DND-41 (cell line): ENCODE measurements around the gene ESRRA.

Experiments
- ATAC-seq: fragments of 200-7000 bp; cut with Tn5 transposase; 3 replicates; pipeline ENCODE4 v1.9.1; 2021; ENCODE audit warnings: low read depth; ENCODE audit not compliant: insufficient read depth
- DNase-seq: peaks from one replicate; pipeline ENCODE4 v3.0.0-alpha.2; 2020
- H2AFZ ChIP-seq: 2 replicates; pipeline ENCODE4 v1.6.0; 2012; ENCODE audit warnings: low read depth, low read length
- H3K27ac ChIP-seq: 2 replicates; pipeline ENCODE4 v1.5.1; 2012; ENCODE audit warnings: low read length, inconsistent platforms
- H3K27me3 ChIP-seq: fragments of 200-600 bp; sonication (generic); 2 replicates; pipeline ENCODE4 v1.6.0; 2012; ENCODE audit warnings: low read length, mild to moderate bottlenecking, inconsistent platforms; ENCODE audit not compliant: insufficient read depth, poor library complexity
- H3K36me3 ChIP-seq: 2 replicates; pipeline ENCODE4 v1.5.1; 2012; ENCODE audit warnings: low read length, inconsistent platforms; ENCODE audit not compliant: insufficient read depth
- H3K4me1 ChIP-seq: 2 replicates; pipeline ENCODE4 v1.5.1; 2012; ENCODE audit warnings: mild to moderate bottlenecking, low read length; ENCODE audit not compliant: insufficient read depth
- H3K4me2 ChIP-seq: 2 replicates; pipeline ENCODE4 v1.6.0; 2012; ENCODE audit warnings: mild to moderate bottlenecking, moderate library complexity, low read length, inconsistent platforms; ENCODE audit not compliant: insufficient read depth
- H3K4me3 ChIP-seq, 2 experiments: fragments of 200-600 bp in 1 of 2; shearing (Covaris generic) in 1 of 2; 2 replicates each; pipeline ENCODE4 v1.5.1; 2012 to 2016; ENCODE audit warnings: inconsistent platforms in 2 of 2, low read length in 2 of 2, mild to moderate bottlenecking in 2 of 2, low read depth in 1 of 2, moderate library complexity in 1 of 2
- H3K79me2 ChIP-seq: 2 replicates; pipeline ENCODE4 v1.6.0; 2012; ENCODE audit warnings: low read length, inconsistent platforms; ENCODE audit not compliant: insufficient read depth
- H3K9ac ChIP-seq: 2 replicates; pipeline ENCODE4 v1.6.0; 2012; ENCODE audit warnings: low read depth, mild to moderate bottlenecking, inconsistent platforms, low read length, moderate library complexity
- H3K9me3 ChIP-seq: 2 replicates; pipeline ENCODE4 v1.5.1; 2012; ENCODE audit warnings: low read length, moderate library complexity, mild to moderate bottlenecking, inconsistent platforms; ENCODE audit not compliant: insufficient read depth, severe bottlenecking
- H4K20me1 ChIP-seq: 2 replicates; pipeline ENCODE4 v1.6.0; 2012; ENCODE audit warnings: low read length; ENCODE audit not compliant: insufficient read depth
- CTCF ChIP-seq: IDR thresholded peaks from 2 replicates; pipeline ENCODE4 v1.5.1; 2012; ENCODE audit warnings: borderline replicate concordance, low read length, moderate library complexity, mild to moderate bottlenecking; ENCODE audit not compliant: poor library complexity, severe bottlenecking; ENCODE audit errors: extremely low read depth
- EZH2 ChIP-seq: IDR thresholded peaks from 3 replicates; pipeline ENCODE4 v1.6.1; 2012; ENCODE audit warnings: borderline replicate concordance, low read depth, mild to moderate bottlenecking, moderate library complexity, low read length, inconsistent platforms; ENCODE audit not compliant: severe bottlenecking

Gene ESRRA

GRCh38 chr11:64296830-64297698 lies 8.3 kb upstream of the ESRRA start:
- Histone ChIP-seq H3K4me1 (peaks cover 9% of the 10 kb centered on the region), H3K4me3 (no peak overlapping the region), H3K9ac (no peak overlapping the region), H3K27me3 (peaks cover 16% of the 10 kb centered on the region), H2AFZ (no peak overlapping the region), H3K36me3 (no peaks in the 10 kb centered on the region), H3K9me3 (no peaks in the 10 kb centered on the region), H3K4me2 (no peak overlapping the region), H3K27ac (no peak overlapping the region), H4K20me1 (peaks cover 4% of the 10 kb centered on the region; the same call in 1 of the 2 replicates), H3K79me2 (no peaks in the 10 kb centered on the region)
- TF ChIP-seq EZH2 = no peak
- no peak for TF ChIP-seq CTCF
- ATAC-seq (no peak), DNase-seq (no peak)

GRCh38 chr11:64297699-64298358 lies 7.5 kb upstream of the ESRRA start:
- no peak for DNase-seq
- no peak overlapping the region for H3K27ac ChIP-seq
- no peak overlapping the region for H3K9ac ChIP-seq
- peaks cover 16% of the 10 kb centered on the region for H3K27me3 ChIP-seq
- H3K79me2 ChIP-seq = no peaks in the 10 kb centered on the region
- no peaks in the 10 kb centered on the region for H3K9me3 ChIP-seq
- no peak overlapping the region for H3K4me2 ChIP-seq
- H3K4me1 ChIP-seq = peaks cover 9% of the 10 kb centered on the region
- no peak for TF ChIP-seq CTCF
- no peak for TF ChIP-seq EZH2
- no peak overlapping the region for H2AFZ ChIP-seq
- ATAC-seq = no peak
- no peak overlapping the region for H3K4me3 ChIP-seq
- no peaks in the 10 kb centered on the region for H3K36me3 ChIP-seq
- H4K20me1 ChIP-seq = peaks cover 4% of the 10 kb centered on the region; the same call in 1 of the 2 replicates

- H3K79me2 ChIP-seq = no peaks in the 10 kb centered on the region
- H3K4me2 ChIP-seq = no peak overlapping the region
- H3K9ac ChIP-seq = no peak overlapping the region
- H3K4me3 ChIP-seq = no peak overlapping the region
- H2AFZ ChIP-seq = no peak overlapping the region
- 0 out of 2 replicates have a peak, but pooled peaks cover 7% of the 10 kb centered on the region for H4K20me1 ChIP-seq
- TF ChIP-seq EZH2 = no peak
- no peak for TF ChIP-seq CTCF
- H3K27ac ChIP-seq = no peak overlapping the region
- no peaks in the 10 kb centered on the region for H3K36me3 ChIP-seq
- peaks cover 16% of the 10 kb centered on the region for H3K27me3 ChIP-seq
- ATAC-seq = no peak
- no peak for DNase-seq
- no peaks in the 10 kb centered on the region for H3K9me3 ChIP-seq
- peaks cover 17% of the 10 kb centered on the region for H3K4me1 ChIP-seq
Observed at GRCh38 chr11:64298966-64299846, 6.1 kb upstream of the ESRRA start.
